Neutrophil (primary cell): Measurements from ENCODE around the gene FOSL1.
A peak's percentile ranks its signal among the peaks of the same experiment; 100 is the strongest.

Experiments used
- H3K27ac ChIP-seq: fragments of 200-600 bp; sonication (generic); 2 replicates; pipeline ENCODE4 v1.5.1; 2016; ENCODE audit warnings: mild to moderate bottlenecking, moderate library complexity
- H3K27me3 ChIP-seq: fragments of 200-600 bp; sonication (generic); 2 replicates; pipeline ENCODE4 v1.6.0; 2016; ENCODE audit warnings: mild to moderate bottlenecking
- H3K36me3 ChIP-seq: fragments of 200-600 bp; sonication (generic); 2 replicates; pipeline ENCODE4 v1.5.1; 2017
- H3K4me1 ChIP-seq, 2 experiments: fragments of 200-600 bp in 1 of 2; sonication (generic) in 1 of 2; 1 replicate in 1 of 2; 2 replicates in 1 of 2; pipeline versions ENCODE4 v1.5.1 to v1.6.1; 2013 to 2016; ENCODE audit warnings: low read depth in 1 of 2, low read length in 1 of 2, mild to moderate bottlenecking in 1 of 2, moderate library complexity in 1 of 2; ENCODE audit not compliant: control insufficient read depth in 1 of 2, insufficient read depth in 1 of 2
- H3K4me3 ChIP-seq, 2 experiments: fragments of 200-600 bp in 1 of 2; sonication (generic) in 1 of 2; 1 replicate in 1 of 2; 2 replicates in 1 of 2; pipeline ENCODE4 v1.5.1; 2013 to 2016; ENCODE audit warnings: low read depth in 1 of 2, low read length in 1 of 2, mild to moderate bottlenecking in 1 of 2, moderate library complexity in 1 of 2
- H3K9me3 ChIP-seq: fragments of 200-600 bp; sonication (generic); 2 replicates; pipeline ENCODE4 v1.5.1; 2016
- TF ChIP-seq, protein P1 (sequence below): fragments of 200-600 bp; sonication (generic); IDR thresholded peaks from 2 replicates; pipeline ENCODE4 v1.5.1; 2016; ENCODE audit warnings: antibody characterized with exemption

The FOSL1 gene

DNA sequence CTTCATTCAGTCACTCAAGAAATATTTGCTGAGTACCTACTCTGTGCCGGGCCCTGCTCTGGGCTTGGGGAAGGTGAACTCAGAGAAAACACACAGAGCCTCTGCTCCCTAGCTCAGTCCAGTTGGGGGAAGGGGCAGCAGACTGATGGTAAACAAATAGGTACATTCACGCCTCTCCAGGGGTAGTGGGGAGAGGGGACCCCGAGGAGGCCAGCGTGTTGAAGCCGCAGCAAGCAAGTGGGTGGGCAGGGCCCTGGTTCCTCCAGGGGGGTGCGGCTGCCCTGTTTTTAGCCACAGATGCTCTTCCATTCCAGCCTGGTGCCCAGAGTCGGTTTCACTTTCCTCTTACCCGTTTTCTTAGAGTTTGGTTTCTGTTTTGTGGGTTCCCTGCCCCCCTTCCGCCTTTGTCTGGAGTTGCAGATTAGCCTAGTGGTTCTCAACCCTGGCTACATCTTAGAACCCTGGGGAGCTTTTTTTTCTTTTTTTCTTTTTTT is 27.8 kb upstream of the FOSL1 start:
- Histone ChIP-seq H3K9me3 (no peaks in the 10 kb centered on the region), H3K4me3 (peak overlapping the region; percentile 56 to 58), H3K36me3 (peaks cover 8% of the 10 kb centered on the region), H3K27ac (peak overlapping the region; percentile 92), H3K4me1 (peaks cover 18 to 20% of the 10 kb centered on the region in 2 experiments), H3K27me3 (no peaks in the 10 kb centered on the region)
- TF ChIP-seq, protein P1, sequence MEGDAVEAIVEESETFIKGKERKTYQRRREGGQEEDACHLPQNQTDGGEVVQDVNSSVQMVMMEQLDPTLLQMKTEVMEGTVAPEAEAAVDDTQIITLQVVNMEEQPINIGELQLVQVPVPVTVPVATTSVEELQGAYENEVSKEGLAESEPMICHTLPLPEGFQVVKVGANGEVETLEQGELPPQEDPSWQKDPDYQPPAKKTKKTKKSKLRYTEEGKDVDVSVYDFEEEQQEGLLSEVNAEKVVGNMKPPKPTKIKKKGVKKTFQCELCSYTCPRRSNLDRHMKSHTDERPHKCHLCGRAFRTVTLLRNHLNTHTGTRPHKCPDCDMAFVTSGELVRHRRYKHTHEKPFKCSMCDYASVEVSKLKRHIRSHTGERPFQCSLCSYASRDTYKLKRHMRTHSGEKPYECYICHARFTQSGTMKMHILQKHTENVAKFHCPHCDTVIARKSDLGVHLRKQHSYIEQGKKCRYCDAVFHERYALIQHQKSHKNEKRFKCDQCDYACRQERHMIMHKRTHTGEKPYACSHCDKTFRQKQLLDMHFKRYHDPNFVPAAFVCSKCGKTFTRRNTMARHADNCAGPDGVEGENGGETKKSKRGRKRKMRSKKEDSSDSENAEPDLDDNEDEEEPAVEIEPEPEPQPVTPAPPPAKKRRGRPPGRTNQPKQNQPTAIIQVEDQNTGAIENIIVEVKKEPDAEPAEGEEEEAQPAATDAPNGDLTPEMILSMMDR: no peak

- Histone ChIP-seq H3K27me3 (no peaks in the 10 kb centered on the region), H3K4me1 (peaks cover 27% of the 10 kb centered on the region in 2 experiments), H3K27ac (no peak overlapping the region), H3K36me3 (peaks cover 20% of the 10 kb centered on the region), H3K4me3 (no peak overlapping the region), H3K9me3 (no peaks in the 10 kb centered on the region)
- TF ChIP-seq, protein P1: no peak
These were observed 25.2 kb upstream of the FOSL1 start for GRCh38 chr11:65925397-65925796.

GRCh38 chr11:65922565-65922964 is 22.4 kb upstream of the FOSL1 start:
- no peaks in the 10 kb centered on the region for H3K27me3 ChIP-seq
- H3K9me3 ChIP-seq: no peaks in the 10 kb centered on the region
- H3K36me3 ChIP-seq: peaks cover 22% of the 10 kb centered on the region
- H3K4me1 ChIP-seq: peaks cover 31 to 34% of the 10 kb centered on the region in 2 experiments
- H3K4me3 ChIP-seq: no peak overlapping the region
- H3K27ac ChIP-seq: peak overlapping the region; percentile 48
- TF ChIP-seq, protein P1: no peak

DNA sequence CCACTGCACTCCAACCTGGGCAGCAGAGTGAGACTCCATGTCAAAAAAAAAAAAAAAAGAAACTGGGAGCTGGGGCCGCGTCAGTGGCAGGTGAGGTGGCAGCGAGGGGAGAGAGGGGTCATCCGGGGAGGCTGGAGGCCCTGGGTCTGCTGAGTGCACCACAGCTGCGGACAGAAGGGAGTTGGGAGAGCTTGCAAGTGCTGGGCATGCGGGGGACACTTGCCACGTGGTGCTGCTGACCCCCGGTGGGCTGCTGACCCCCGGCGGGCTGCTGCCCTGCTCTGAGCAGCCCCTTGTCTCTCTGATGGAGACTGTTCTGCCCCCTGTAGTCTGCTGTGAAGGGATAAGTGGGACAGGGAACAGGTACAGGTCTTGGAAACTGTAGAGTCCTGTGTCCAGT is 21.7 kb upstream of the FOSL1 start:
- TF ChIP-seq, protein P1: no peak

DNA sequence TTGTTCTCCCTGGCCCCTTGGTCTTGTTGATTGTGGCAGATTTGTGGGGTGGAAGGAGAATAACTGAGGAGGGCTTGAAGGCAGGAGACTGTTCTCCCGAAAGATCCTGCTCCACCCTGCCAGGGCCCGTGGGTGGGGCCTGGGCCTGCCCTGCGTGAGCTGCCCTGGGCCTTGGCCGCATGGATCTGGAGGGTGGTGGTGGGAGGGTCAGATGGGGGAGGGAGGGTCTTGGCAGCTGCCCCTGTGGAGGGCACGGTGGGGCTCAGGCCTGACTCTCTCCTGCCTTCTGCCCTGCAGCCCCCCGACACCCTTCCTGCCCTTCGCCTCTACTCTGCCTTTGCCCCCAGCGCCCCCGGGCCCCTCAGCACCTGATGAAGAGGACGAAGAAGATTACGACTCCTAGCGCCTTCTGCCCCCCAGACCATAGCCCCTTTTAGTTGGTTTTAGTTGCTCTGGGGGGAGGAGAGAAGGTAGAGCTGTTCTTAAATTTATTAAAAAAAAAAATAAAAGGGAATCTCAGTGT is 20.9 kb upstream of the FOSL1 start:
- no peaks in the 10 kb centered on the region for H3K27me3 ChIP-seq
- H3K4me1 ChIP-seq: peaks cover 41 to 43% of the 10 kb centered on the region in 2 experiments
- H3K4me3 ChIP-seq: no peak overlapping the region
- H3K36me3 ChIP-seq: peaks cover 31% of the 10 kb centered on the region
- TF ChIP-seq, protein P1: no peak
- no peaks in the 10 kb centered on the region for H3K9me3 ChIP-seq
- H3K27ac ChIP-seq: no peak overlapping the region

More for the DNA sequence above, 21.7 kb upstream of the FOSL1 start:
- Histone ChIP-seq H3K27ac (no peak overlapping the region), H3K36me3 (peaks cover 29% of the 10 kb centered on the region), H3K4me3 (no peak overlapping the region), H3K4me1 (peaks cover 33 to 35% of the 10 kb centered on the region in 2 experiments), H3K9me3 (no peaks in the 10 kb centered on the region), H3K27me3 (no peaks in the 10 kb centered on the region)
